Transverse colon (tissue), 4 donors: ENCODE data around the gene RGS5. TPM values are rescaled to one million over a fixed set of nuclear protein-coding genes. Genes with fewer than 3 reads are reported as not detected.
A peak's percentile ranks its signal among the peaks of the same experiment; 100 is the strongest.

ENCODE experiments used
- DNase-seq: peaks from one replicate; pipeline ENCODE4 v3.0.0-alpha.2; 2019
- H3K27ac ChIP-seq, 4 donors: fragments of 200-600 bp; sonication (generic); 2 replicates each; pipeline ENCODE4 v1.5.1; 2016 to 2018; ENCODE audit warnings: inconsistent platforms in 4 of 4
- H3K27me3 ChIP-seq: fragments of 200-600 bp; sonication (generic); 2 replicates; pipeline ENCODE4 v1.5.1; 2017; ENCODE audit warnings: inconsistent platforms
- H3K36me3 ChIP-seq, 4 donors: fragments of 200-600 bp; sonication (generic); 2 replicates each; pipeline ENCODE4 v1.5.1; 2017 to 2019; ENCODE audit warnings: inconsistent platforms in 4 of 4
- H3K4me1 ChIP-seq, 4 donors: fragments of 200-600 bp; sonication (generic); 2 replicates each; pipeline ENCODE4 v1.5.1; 2017 to 2020; ENCODE audit warnings: inconsistent platforms in 4 of 4
- H3K4me3 ChIP-seq, 4 donors: fragments of 200-600 bp; sonication (generic); 1 replicate in 1 of 4; 2 replicates in 3 of 4; pipeline versions ENCODE4 v1.5.1 to v1.6.1; 2017 to 2019; ENCODE audit warnings: inconsistent platforms in 4 of 4
- H3K9me3 ChIP-seq, 2 donors: fragments of 200-600 bp; sonication (generic); 2 replicates each; pipeline ENCODE4 v1.5.1; 2017 to 2019; ENCODE audit warnings: inconsistent platforms in 2 of 2
- EP300 ChIP-seq: sonication (generic); formaldehyde crosslinking; IDR thresholded peaks from one replicate; pipeline ENCODE4 v1.6.1; 2017; ENCODE audit warnings: antibody characterized with exemption, low read depth
- POLR2A ChIP-seq: fragments of 450-650 bp; IDR thresholded peaks from one replicate; pipeline ENCODE4 v1.6.1; 2016; ENCODE audit warnings: antibody characterized with exemption, mild to moderate bottlenecking, moderate library complexity
- POLR2AphosphoS5 ChIP-seq, 3 donors: sonication (generic); formaldehyde crosslinking; IDR thresholded peaks; one replicate each; pipeline ENCODE4 v1.6.1; 2016; ENCODE audit warnings: antibody characterized with exemption in 3 of 3
- WGBS, 2 donors: methylation state at CpG; one replicate each; pipeline ENCODE4 v1.1.5; 2018; ENCODE audit warnings: low coverage in 1 of 2; 5-methylcytosine and 5-hydroxymethylcytosine counted together
- in situ Hi-C, 4 donors: fragments of 200-750 bp; cut with MboI; loops; one replicate each; pipeline versions ENCODE4 v1.15.0 to v1.15.1; 2017; ENCODE audit warnings: low sequenced_read_pairs in 3 of 4, low pct_ligation_motif_present in 1 of 4, low pct_unique_long_range_greater_than_20kb in 1 of 4
- intact Hi-C: fragments of 100-400 bp; cut with DNase I; formaldehyde crosslinking; loops from one replicate; pipeline ENCODE4 v1.15.1; 2023; ENCODE audit warnings: low total_unique reads
- total RNA-seq, 4 donors: library from RNA; depleted of rRNA; stranded (reverse); fragments of >200 nt; gene quantifications; one replicate each; pipeline ENCODE4 v1.1.0, GENCODE V29; 2016
- TF ChIP-seq, protein P1 (sequence below), 5 experiments: fragments of 200-600 bp in 3 of 5; fragments of 450-650 bp in 2 of 5; sonication (generic) in 3 of 5; IDR thresholded peaks; 1 replicate in 2 of 5; 2 replicates in 3 of 5; pipeline ENCODE4 v1.5.1; 2016 to 2017; ENCODE audit warnings: antibody characterized with exemption in 5 of 5, inconsistent platforms in 3 of 5, mild to moderate bottlenecking in 2 of 5, moderate library complexity in 1 of 5

Gene RGS5
- total RNA-seq, 4 donors from 2014 or later: 28.1 to 55.6 (median 41.8) TPM

DNA sequence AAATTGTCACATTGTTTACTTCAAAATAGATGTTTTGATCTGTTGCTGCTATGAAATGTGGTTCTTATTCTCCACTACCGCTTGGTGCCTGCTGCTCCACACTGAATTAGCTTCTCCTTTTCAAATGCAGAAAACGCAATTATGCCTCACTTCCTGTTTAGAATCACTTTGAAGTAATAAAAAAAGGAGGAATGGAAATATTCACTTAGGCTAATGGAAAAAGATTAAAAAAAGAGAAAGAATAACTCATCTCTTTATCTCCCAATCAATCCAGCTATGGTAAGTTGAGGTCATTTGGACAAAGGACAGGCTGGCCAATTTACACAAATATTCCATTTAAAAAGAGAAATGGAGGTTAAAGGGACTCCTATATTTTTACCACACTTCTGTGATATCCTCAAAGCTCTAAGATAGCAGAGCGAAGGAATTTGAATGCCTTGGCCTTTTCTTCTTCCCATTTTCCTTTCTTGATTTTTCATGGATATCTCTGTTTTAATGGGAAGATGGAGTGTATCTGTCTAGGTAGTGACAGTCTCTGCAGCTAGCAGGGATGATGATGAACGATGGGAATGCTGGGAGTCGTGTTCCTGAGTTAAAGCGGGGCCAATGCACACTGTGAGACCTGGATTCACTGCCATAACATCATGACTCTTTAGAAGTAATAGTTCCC lies 35.7 kb downstream of the RGS5 start:
- H3K27me3 ChIP-seq: no peaks in the 10 kb centered on the region
- H3K36me3 ChIP-seq: no peaks in the 10 kb centered on the region
- intact Hi-C loops: no loop called here
- DNase-seq: no peak
- WGBS, 2 donors: 72 to 75% methylated on average over 6 of the region's 6 CpGs
- H3K4me1 ChIP-seq: peaks cover 0 to 8% (median 5%) of the 10 kb centered on the region in 4 donors
- H3K9me3 ChIP-seq: no peaks in the 10 kb centered on the region
- TF ChIP-seq POLR2A: no peak
- no peak for TF ChIP-seq POLR2AphosphoS5 (IDR thresholded peaks at IDR 0.05)
- no peak for TF ChIP-seq EP300
- TF ChIP-seq, protein P1, sequence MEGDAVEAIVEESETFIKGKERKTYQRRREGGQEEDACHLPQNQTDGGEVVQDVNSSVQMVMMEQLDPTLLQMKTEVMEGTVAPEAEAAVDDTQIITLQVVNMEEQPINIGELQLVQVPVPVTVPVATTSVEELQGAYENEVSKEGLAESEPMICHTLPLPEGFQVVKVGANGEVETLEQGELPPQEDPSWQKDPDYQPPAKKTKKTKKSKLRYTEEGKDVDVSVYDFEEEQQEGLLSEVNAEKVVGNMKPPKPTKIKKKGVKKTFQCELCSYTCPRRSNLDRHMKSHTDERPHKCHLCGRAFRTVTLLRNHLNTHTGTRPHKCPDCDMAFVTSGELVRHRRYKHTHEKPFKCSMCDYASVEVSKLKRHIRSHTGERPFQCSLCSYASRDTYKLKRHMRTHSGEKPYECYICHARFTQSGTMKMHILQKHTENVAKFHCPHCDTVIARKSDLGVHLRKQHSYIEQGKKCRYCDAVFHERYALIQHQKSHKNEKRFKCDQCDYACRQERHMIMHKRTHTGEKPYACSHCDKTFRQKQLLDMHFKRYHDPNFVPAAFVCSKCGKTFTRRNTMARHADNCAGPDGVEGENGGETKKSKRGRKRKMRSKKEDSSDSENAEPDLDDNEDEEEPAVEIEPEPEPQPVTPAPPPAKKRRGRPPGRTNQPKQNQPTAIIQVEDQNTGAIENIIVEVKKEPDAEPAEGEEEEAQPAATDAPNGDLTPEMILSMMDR (IDR thresholded peaks at IDR 0.05): no peak
- in situ Hi-C loops: no loop called here
- no peak overlapping the region for H3K4me3 ChIP-seq
- peak overlapping the region in 3 of 4 donors; percentile 1 to 54 (median 20) for H3K27ac ChIP-seq

DNA sequence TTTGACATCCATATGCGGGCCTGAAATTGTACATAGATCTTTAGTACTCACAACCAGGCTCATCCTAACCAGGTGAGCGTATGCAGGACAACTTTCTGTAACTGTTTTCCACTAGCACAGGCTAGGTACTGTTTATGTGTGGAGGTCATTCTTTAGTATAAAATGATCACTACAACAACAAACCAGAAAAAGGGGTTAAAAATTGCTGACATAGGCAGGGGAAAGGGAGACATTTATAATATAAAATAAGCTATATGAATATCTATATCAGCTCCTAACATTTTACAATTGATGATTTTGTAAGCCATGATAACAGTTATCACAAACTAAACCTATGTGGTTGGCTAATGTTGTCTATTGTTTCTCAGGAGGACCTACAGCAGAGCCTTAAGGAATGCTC lies 37.6 kb downstream of the RGS5 start:
- peaks cover 0 to 7% (median 5%) of the 10 kb centered on the region in 4 donors for H3K4me1 ChIP-seq
- DNase-seq: no peak
- H3K27ac ChIP-seq: no peak overlapping the region
- H3K9me3 ChIP-seq: no peaks in the 10 kb centered on the region
- no peak overlapping the region for H3K4me3 ChIP-seq
- 75 to 90% methylated on average over 2 of the region's 2 CpGs for WGBS, 2 donors
- no peaks in the 10 kb centered on the region for H3K36me3 ChIP-seq
- TF ChIP-seq, protein P1 (IDR thresholded peaks at IDR 0.05): no peak
- TF ChIP-seq EP300 (no peak), POLR2A (no peak), POLR2AphosphoS5 (IDR thresholded peaks at IDR 0.05) (no peak)
- intact Hi-C loops (no loop called here), in situ Hi-C loops (no loop called here)
- H3K27me3 ChIP-seq: no peaks in the 10 kb centered on the region

DNA sequence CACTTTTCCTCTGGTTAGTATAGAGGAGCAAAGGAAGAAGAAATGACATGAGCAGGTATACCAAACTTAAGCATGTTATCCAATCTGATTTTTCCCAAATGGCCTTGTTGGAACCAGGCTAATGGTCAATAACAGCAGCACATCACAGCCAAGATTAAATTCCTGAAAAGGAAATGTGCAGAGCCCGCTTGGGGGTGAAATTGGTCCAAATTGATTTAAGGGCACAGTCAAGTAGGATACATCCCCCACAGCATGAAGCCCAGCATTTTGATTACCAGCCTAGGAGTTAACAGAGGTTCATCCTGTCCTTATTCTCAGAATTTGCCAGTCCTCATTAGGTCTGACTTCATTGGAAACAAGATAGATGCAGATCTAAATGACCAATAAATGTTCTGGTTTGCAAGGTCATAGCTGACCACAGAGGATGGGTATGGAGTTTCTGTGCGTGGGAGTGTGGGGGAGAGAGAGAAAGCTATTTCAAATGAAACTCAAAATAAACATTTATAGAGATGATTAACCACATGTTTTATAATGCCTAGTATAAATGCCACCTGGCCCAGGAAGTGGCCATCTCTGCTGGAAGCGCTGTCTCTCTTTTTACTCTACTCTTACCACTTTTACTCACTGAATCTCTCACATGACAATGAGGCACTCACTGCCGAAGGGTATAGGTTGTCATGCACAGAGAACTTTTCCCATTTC lies 38.7 kb downstream of the RGS5 start:
- no peak for DNase-seq
- Histone ChIP-seq H3K4me1 (peaks cover 0 to 7% (median 5%) of the 10 kb centered on the region in 4 donors), H3K4me3 (no peak overlapping the region), H3K9me3 (no peaks in the 10 kb centered on the region), H3K27ac (peak overlapping the region in 1 of 4 donors; percentile 43), H3K27me3 (no peaks in the 10 kb centered on the region), H3K36me3 (no peaks in the 10 kb centered on the region)
- TF ChIP-seq POLR2A (no peak), POLR2AphosphoS5 (IDR thresholded peaks at IDR 0.05) (no peak), EP300 (no peak)
- TF ChIP-seq, protein P1 (IDR thresholded peaks at IDR 0.05): no peak
- WGBS, 2 donors: 64 to 73% methylated on average over 3 to 4 of the region's 4 CpGs
- in situ Hi-C loops (no loop called here), intact Hi-C loops (no loop called here)

DNA sequence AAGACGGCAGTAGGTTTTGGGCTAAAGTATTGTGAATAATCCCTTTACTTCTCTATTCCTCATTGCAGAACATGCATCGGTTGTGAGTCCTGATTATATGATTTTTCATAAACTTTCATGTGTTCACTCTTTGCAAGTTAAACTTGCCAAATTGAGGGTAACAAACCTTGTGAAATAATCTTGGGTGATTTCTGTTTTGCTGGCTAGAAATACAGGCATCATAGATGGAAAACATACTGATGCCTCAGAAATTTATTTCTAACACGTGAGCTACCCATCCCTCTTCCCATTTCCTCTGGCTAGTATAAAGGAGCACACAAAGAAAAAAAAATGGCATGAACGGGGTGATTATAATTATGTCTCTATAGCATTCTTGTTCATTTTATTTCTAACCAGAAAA lies 39.6 kb downstream of the RGS5 start:
- WGBS, 2 donors: 67 to 69% methylated on average over 3 to 4 of the region's 4 CpGs
- Histone ChIP-seq H3K36me3 (no peaks in the 10 kb centered on the region), H3K4me1 (peaks cover 0 to 7% (median 3%) of the 10 kb centered on the region in 4 donors), H3K27ac (peak overlapping the region in 1 of 4 donors; percentile 43), H3K27me3 (no peaks in the 10 kb centered on the region), H3K4me3 (no peak overlapping the region), H3K9me3 (no peaks in the 10 kb centered on the region)
- in situ Hi-C loops (no loop called here), intact Hi-C loops (no loop called here)
- no peak for DNase-seq
- TF ChIP-seq, protein P1 (IDR thresholded peaks at IDR 0.05): no peak
- TF ChIP-seq EP300: no peak
- TF ChIP-seq POLR2AphosphoS5 (IDR thresholded peaks at IDR 0.05): no peak
- TF ChIP-seq POLR2A: no peak
